TTC549 (cell line): ENCODE results near the gene ABR.
"Not testable (repeated sequence)": the region's sequence is repeated elsewhere in the genome, so short reads cannot be mapped to it uniquely, and the experiment has no call there.

Experiments
- FAIRE-seq: peaks from 2 replicates; lab custom pipeline; 2012; peaks lifted over from hg19 to GRCh38; lab: Jason Lieb, UNC

The ABR gene

DNA sequence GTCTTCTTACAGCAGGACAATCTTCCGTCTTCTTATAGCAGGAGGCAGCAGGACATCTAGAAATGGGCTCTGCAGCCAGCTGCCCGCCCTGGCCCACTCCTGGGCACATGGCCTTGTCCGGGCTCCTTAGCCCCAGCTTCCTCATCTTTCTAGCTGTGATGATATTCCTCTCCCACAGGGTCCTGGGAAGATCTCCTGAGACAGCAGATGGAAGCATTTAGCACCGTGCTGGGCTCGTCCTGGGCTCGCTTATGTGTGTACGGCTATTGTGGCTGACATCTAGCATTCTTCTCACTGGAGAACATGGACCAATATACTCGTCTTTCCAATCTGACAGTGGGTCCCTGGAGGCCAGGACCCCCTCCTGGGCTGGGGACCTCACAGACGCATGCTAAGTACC, 134.3 kb downstream of the ABR start:
- no peak for FAIRE-seq

DNA sequence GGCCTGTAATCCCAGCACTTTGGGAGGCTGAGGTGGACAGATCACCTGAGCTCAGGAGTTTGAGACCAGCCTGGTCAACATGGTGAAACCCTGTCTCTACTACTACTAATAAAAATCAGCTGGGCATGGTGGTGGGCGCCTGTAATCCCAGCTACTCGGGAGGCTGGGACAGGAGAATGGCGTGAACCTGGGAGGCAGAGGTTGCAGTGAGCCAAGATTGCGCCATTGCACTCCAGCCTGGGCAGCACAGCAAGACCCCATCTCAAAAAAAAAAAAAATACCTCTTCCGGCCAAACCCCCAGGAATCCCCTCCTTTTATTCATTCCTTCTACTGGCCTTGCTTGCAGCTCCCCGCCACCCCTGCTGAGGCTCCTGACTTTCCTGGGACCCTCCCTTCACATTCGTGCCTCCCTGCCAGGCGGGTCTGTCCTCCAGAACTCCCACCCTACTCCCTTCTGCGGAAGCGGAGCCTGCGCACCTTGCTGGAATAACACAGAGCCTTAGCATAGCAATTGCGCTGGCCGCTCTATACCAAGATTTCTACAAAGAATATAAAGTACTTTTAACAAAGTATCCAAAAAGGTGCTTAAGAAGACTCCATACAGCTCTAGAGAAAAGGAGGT, 135.3 kb downstream of the ABR start:
- not testable (repeated sequence) for FAIRE-seq

DNA sequence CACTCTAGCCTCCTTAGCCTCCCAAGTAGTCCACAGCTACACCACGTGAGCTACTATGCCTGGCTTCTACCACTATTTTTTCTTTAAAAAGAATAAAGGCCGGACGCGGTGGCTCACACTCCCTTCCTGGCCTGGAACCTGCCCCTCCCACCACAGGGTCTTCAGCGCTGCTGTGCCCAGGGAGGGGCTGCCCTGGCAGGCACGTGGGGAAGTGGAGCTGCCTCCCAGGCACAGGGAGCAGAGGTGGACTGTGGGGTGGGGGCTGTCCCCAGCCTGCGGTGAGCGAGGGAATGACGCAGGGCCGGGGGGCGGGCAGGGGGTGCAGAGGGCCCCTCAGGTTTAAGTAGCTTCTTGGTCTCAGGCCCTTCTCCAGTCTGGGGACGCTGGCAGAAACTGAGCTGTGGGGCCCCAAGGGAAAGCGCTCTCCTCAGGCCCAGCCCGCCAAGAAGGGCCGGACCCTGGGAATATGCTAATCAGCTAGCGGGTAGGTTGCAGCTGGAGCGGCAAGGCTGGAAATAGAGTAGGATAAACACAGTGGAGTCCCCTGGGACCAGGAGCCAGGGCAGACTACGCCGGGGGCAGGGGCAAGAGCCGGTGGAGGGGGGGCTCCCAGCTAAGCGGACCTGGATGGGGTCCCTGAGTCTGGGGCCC, 136.1 kb downstream of the ABR start:
- no peak for FAIRE-seq

DNA sequence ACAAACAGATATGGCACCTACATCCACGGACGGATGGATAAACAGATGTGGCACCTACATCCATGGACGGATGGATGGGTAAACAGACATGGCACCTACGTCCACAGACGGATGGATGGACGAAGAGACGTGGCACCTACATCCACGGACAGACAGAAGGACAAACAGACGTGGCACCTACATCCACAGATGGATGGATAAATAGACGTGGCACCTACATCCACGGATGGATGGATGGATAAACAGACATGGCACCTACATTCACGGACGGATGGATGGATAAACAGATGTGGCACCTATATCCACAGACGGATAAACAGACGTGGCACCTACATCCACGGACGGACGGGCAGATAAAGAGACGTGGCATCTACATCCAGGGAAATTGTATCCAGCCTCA, 137.3 kb downstream of the ABR start:
- no peak for FAIRE-seq

DNA sequence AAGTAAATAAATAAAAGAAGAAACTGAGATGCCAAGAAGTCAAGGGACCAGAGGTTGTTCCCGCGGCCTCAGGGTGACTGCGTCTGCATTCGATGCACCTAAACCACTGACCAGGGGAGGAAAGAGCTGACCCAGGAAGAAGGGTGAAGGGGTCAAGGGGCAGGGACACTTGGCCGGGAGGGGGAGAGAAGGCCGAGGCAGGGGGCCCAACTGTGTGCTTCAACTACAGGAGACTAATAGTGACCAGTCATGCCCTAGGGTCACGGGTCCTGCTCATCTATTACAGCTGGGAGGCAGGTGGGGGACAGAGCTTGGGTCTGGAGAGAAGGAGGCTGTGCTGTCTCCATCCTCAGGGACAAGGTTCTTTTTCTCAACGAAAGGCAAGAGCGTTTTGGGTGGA, 138.0 kb downstream of the ABR start:
- FAIRE-seq: no peak

DNA sequence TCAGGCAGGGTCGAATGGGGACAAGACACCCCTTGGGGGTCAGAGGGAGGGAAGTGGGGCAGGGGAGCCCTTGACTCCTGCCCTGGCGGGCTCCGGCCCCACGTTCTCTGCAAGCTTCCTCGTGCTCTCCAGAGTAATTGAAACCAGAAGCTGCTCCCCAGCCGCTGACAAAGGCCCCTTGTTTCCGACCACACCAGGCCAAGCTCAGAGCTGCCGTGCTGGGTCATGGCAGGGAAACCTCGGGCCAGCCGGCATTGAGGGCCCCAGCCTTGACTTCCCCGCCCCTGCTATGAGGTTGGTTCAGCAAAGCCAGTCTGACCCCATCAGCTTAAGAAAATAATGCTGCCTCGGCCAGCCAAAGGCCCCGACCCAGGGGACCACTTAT, 139.6 kb downstream of the ABR start:
- FAIRE-seq: no peak

DNA sequence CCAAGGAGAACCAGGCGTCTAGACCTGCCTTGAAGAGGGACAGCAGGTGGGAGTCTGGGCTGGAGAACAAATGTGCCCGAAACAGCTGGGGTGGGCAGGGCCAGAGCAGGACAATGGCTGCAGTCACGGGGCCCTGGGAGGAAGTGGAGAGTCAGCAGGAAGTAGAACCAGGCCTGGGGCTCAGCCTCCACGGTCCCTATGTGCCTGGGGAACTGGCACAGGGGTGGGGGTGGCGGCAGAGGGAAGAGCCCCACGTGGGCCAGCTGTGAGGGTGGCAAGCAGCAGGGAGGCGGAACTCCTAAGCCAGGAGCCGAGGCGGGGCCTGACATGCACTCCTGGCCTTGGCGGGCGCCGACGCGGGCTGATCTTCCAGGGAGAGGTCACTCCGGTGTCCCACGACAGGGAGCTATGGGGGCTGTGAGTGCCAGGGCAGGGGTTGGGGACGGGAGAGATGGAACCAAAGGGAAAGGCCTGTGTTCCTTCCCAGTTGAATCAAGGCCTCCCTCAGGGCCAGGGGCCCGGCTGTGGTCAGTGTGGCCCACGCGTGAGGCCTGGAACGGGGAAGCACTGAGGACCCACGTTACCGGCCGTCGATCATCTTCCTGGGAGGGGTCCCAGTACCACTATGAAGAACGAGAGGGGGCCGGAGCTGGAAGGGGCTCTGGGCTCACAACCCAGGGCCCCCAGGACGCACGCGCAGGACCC, 140.1 kb downstream of the ABR start:
- FAIRE-seq: no peak

DNA sequence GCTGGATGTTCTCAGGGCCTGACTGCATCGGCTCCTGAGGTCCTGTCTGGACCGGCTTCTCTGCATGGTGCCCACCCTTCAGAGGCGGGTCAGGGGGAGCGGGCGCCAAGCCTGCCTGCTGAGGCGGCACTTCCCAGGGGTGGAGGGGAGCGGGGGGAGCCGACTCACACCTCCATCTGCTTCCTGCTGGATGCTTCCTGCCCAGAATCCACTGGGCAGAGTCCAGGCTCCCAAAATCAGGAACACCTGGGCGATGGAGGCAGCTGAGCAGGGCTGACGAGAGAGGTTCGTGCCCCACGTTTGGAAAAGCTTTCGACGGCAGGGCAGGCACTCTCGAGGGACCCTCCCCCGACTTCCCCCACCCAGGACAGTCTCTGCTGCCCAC, 140.7 kb downstream of the ABR start:
- FAIRE-seq: no peak

DNA sequence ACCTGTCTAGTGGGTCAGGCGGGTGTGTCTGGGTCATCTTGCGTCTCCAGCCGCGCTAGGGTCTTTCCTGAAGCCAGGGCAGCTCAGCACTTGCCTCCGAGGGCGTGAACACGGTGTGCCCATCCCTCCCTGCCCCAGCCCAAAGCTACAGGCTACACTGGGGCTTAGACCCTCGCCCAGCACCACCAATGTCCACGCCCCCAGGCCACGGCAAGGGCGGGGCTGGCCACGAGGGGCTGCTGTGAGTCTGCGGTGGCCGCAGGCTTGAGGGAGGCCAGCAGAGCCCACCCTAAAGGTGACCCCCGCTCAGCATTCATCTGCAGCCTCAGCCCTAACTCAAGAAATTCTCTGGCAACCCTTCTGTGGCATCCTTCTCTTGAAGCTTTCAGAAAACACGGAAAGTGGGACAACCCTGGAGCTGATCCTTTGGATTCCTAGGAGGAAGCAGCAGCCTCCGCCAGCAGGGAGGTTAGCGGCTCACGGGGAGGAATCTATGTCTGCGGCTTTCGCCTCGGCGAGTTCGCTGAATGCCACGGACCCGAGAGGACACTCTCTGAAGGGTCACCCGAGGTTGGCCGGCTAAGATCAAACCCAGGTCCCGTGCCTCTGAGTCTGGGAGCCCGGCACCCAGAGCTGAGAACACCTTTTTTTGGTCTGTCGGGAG, 141.2 kb downstream of the ABR start:
- no peak for FAIRE-seq

DNA sequence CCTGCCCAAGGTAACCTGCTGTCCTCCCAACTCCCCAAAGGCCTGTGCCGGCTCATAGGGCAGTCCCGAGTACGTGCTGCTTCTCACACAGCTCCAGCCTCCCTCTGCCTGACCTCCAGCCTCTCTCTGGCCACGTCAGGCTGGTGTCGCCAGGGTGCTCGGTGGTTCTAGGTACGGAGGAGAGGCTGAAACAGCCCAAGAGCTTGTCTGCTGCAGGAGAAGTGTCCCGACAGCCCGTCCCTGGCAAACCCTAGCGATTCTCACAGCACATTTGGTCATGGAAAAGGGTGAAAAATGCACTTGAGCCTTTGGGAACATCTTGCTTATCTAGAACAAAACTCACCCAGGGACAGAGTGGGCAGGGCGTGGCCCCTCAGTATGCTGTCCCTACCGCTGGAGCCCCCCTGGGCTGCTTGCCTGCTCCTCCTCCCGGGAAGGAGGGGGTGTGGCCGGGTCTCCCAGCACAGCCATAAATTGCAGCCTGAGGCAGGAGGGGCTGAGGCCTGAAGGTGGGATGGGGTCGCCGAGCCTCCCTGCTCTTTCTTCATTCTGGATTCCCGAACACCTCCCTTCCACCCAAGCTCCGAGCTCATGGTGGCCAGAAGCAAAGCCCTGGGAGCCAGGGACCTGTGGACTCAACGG, 142.4 kb downstream of the ABR start:
- FAIRE-seq: no peak

DNA sequence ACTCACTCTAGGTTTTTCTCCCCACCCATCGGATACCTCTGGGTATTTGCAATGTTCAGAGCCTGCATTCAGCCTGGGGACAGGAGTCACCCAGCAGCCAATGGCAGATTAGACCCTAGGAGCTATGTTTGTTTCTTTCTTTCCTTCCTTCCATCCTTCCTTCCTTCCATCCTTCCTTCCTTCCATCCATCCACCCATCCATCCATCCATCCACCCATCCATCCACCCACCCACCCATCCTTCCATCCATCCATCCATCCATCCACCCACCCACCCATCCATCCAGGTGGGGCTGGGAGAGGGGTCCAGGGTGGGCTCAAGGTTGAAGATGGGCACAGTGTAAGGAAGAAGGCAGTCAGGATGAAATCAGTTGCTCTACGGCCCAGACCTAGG, 142.9 kb downstream of the ABR start:
- FAIRE-seq: no peak

DNA sequence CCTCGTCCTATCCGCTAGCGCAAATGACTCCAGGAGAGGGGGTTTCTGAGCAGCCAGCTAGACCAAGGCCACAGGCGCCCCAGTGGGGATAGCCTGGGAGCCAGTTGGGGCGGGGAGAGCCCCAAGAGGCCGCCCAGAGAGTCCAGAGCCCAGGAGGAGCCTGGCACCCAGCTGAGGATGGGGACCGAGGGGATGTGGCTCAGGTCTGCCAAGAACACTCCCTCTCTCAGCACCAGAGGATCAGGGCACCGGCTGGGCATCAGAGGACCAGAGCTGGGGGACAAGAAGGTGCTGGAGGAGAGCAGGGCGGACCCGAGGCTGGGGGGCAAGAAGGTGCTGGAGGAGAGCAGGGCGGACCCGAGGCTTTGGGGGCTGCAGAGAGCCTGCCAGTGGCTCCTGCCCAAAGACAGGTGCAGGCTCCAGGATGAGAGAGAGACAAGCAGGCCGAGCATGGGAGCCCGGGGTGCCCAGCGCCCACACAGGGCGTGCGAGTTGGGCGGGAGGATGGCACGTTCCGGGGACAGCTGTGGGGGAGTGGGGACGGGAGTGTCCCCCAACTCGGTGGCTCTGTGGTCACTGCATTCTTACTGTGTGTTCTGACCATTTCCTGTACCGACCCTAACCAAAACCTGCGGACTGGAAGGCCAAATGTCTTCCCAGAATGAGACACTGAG, 143.5 kb downstream of the ABR start:
- FAIRE-seq: no peak

DNA sequence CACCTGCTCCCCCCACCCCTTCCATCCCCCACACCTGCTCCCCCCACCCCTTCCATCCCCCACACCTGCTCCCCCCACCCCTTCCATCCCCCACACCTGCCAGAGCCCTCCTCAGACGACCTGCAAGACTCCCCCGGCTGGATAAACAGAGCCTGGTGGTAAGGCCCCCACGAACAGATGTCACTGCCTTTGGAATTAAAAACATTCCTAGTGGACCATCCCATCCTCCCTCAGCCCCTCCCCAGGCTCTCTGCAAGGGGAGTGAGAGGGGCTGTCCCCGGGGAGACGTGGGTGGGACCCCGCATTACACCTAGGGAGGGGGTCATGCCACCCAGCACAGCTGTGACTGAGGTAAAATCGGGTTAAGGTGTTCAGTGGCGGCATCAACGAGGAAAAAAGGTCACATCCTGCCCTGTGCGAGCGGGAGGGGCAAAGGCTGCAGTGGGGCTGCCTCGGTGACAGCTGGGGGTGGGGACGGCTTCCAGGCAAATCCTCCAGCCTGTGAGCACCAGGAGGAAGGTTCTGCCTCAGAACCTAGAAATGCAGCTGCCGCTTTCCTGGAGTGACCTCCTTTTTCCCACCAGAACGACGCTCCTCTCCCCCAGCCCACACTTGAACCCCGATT, 144.1 kb downstream of the ABR start:
- FAIRE-seq: no peak

DNA sequence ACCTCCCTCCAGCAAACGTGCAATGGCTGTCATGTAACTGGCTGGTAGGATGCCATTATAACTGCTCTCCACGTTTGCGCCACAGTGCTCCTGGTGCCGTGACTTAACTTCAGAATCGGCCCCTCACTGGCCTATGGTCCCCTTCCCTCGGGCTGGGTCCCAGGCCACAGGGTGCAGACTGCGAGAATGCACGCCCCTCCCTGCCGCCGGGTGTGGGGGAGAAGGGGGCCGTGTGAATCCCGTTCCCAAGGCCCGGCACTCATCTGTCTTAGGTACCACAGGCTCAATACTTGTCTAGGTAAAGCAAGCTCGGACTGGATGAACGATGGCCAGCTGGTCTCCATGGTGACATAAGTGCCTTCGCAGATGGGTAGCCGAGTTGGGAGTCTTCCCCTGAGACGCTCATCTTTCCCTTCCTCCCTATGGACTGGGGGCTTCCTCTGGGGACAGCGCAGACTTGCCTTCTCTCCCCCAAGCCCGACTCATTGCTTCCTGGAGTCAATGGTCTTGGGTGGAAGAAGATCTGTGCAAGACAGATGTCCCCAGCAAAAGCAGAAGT, 145.1 kb downstream of the ABR start:
- no peak for FAIRE-seq

DNA sequence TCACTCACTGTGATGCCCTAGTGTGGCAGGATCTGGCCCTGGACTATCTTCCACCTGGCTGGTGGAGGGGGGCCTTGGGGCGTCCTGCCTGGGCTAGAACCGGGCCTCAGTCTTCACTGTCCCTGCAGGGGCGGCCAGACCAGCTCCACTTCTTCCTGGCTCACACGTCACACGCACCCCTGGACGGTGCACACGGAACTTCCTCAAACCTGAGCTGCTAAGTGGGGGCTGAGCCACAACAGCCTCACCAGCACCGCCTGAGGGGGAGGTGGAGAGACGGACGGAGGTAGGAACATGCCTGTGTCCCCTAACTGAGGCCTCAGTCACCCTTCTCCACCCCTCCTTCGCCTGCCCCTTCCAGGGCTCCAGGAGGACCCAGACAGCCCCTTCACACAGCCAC, 146.3 kb downstream of the ABR start:
- FAIRE-seq: no peak

DNA sequence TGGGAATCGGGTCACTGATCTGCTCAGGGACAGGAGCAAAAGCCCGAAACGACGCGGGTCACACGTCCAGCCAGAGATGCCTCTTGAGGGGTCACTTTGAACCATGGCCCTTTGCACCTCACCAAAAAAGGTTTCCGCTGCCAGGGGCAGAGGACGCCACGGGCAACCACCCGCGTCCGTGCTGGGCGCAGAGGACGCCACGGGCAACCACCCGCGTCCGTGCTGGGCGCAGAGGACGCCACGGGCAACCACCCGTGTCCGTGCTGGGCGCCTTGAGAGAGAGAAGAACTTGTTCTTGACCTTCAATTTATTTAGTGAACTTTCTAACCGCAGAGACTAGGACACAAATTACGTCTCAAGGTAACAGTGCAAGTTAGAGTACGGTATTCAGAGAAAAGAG, 147.4 kb downstream of the ABR start:
- no peak for FAIRE-seq

DNA sequence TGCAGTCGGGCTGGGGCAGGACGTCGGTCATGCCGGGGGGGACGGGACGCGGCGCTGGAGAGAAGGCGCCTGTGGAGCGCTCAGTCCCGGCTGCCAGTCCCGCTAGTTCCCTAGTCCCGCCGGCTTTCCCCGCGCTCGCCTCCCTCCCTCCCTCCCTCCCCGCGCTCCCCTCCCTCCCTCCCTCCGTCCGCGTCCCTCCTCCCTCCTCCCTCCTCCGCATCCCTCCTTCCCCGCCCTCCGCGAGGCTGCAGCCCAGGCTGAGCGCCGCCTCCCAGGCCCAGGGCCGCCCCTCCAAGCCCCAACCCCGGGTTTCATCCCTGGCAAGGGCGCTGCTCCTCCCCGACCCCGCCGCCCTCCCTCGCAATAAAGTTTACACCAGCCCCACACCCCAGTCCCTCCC, 148.1 kb downstream of the ABR start:
- no peak for FAIRE-seq

DNA sequence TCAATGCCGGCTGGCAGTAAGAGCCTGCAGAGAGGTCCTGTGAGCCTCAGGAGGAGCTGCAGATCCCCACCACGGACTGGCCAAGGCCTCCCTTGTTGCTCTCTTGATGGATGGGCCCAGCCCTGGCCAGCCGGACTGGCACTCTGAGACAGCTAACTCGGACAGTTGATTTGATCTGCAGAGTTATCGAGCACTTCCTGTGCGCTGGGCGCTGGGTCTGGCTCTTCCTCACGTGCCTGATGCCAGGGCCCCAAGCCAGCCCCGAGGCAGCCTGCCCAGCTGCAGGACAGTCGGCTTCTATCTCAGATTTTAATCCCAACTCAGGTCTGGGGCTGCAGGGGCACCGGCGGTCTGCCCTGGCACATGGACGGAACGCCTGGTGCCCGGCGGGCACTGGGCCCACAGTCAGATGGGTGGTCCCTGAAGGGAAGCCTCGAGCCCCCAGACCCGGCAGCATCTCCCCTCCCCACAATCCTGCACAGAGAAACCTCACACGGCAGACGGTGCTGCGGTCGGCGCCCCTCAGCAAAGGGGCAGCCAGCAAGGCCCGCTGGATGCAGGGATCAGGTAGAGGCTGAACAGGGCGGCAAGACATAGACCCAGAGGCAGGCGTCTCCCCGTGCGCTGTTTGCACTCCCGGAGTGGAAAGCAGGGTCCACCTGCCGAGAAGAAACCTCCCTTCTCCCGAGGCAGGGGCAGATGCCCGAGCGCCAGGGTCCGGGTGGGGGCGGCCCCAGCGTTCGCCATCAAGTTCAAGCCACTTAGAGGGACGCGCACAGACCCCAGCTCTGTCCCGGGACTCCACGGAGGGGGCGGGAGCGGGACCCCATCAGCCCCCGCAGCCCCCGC, 148.9 kb downstream of the ABR start:
- FAIRE-seq: no peak

DNA sequence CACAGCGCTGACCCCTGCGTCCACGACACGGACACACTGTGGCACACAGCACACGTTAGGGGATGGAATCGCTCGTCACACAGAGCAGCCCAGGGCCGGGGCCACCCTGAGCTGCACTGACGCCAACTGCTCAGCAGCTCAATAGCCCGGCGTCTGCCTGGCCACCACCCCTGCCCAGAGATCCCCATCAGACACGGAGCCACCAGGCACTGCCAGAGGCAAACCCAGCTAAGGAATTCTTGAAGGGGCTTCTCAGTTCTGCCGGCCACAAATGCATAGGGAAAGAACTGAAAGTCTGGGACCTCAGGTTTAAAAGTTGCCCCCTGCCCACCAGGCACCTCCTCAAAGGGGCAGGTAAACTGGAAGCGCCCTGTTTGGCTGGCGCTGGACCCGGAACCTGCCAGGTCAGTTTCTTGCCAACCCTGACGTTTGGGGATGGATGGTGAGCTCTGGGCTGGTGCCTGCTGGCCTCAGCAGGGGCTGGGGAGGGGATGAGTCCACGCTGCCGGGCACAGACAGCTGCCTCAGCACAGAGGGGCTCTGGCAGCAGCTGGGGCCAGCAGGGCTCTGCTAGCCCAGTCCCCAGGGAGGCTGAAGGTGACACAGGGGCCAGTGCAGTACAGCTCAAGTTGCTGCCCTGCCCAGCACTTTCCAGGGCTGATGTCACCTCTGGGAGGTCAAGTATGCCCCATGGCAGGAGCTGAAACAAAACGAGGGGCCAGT, 149.7 kb downstream of the ABR start:
- FAIRE-seq: no peak
